NCI-H524 (cell line): ENCODE results near the gene UTP25.
"Not testable (repeated sequence)": the region's sequence is repeated elsewhere in the genome, so short reads cannot be mapped to it uniquely, and the experiment has no call there.

Experiments used
- DNase-seq, 2 experiments: peaks; one replicate each; lab custom pipeline; 2025; lab: John Stamatoyannopoulos, UW

The UTP25 gene, protein sequence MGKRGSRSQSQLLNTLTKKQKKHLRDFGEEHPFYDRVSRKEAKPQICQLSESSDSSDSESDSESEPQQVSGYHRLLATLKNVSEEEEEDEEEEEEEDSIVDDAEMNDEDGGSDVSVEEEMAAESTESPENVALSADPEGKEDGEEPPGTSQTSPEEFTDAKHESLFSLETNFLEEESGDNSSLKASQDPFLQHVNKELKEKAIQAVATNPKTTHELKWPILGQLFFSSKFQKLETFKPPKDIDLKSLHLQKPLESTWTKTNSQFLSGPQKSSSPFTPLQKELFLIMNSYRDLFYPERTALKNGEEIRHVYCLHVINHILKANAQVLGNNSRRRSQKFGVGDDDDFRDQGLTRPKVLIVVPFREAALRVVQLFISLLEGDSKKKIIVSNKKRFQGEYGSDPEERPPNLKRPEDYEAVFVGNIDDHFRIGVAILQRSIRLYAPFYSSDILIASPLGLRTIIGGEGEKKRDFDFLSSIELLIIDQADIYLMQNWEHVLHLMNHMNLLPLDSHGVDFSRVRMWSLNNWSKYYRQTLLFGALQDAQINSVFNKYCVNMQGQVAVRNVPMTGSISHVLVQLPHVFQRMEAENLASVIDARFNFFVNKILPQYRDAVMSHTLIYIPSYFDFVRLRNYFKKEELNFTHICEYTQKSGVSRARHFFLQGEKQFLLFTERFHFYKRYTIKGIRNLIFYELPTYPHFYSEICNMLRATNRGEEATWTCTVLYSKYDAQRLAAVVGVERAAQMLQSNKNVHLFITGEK

GRCh38 chr1:209827384-209828262 lies at the start of gene UTP25:
Gene UTP25, plus strand, starts transcription at chr1:209827972. Its CDS starts 92 bp downstream, at chr1:209828064.
- peak; percentile 92 to 96 for DNase-seq

GRCh38 chr1:209778102-209778501 lies 49.7 kb upstream of the UTP25 start:
- DNase-seq = no peak

DNA sequence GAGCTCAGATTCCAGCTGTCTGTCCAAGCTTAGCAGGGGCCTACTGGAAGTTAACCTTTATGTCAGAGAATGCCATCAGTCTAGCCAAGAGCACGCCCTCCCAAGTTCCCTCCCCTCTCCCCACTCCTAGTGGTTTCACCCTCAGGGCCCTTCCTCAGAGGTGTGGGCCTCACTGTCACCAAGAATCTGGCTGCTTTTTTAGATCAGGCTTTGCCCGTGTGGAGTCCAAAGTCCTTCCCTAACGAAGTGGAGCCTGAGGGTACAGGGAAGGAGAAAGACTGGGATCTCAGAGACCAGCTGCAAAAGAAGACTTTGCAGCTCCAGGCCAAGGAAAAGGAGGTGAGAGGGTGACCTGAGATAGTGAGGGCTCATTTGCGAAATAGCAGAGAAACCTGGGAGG lies 47.5 kb upstream of the UTP25 start:
- no peak for DNase-seq

DNA sequence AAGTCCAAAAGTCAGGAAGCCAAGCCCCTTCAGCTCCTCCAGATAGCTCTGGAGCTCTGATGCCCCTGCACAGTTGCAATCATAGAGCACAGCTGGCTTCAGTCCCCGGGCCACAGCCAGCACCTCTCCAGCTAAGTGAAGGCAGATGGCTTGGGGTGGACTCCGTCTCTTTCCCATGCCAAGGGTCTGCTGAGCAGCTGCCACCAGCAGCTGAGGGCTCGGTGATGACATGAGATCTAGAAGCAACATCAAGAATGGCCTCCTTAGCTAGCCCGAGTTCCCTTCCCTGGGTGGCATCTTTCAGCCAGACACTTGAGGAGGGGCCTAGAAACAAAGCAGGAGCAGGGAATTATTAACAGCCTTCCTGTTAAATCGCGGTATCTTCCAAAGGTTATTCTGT lies 44.4 kb upstream of the UTP25 start:
- DNase-seq = peak; percentile 30 to 76

- DNase-seq = peak; percentile 88 to 97
Observed at GRCh38 chr1:209784265-209785169, 43.3 kb upstream of the UTP25 start, which contains the start of gene C1orf74. Gene C1orf74, minus strand, starts transcription at chr1:209784559. Its CDS starts 925 bp downstream, at chr1:209783634.

DNA sequence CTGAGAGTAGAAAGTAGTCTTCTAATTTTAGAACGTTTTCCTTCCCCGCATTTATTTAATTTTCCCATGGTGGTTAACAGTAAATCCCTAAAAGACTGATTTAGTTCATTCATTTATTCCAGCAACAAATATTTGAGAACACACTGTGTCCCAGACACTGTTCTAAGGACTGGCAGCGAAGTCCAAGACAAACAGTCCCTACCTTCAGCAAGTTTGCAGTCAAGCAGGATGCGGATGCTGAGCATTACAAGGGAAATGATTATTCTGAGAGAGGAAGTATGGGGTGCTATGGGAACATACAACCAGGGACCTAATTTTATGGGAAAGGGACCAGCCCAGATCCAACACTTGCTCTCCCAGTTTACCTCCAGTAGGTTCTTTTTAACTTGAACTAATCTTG lies 42.2 kb upstream of the UTP25 start:
- no peak for DNase-seq

- no peak for DNase-seq
Observed at GRCh38 chr1:209786146-209786545, 41.6 kb upstream of the UTP25 start.

GRCh38 chr1:209787551-209787950 lies 40.2 kb upstream of the UTP25 start:
- DNase-seq = no peak

GRCh38 chr1:209789245-209789644 lies 38.5 kb upstream of the UTP25 start:
- no peak for DNase-seq

DNA sequence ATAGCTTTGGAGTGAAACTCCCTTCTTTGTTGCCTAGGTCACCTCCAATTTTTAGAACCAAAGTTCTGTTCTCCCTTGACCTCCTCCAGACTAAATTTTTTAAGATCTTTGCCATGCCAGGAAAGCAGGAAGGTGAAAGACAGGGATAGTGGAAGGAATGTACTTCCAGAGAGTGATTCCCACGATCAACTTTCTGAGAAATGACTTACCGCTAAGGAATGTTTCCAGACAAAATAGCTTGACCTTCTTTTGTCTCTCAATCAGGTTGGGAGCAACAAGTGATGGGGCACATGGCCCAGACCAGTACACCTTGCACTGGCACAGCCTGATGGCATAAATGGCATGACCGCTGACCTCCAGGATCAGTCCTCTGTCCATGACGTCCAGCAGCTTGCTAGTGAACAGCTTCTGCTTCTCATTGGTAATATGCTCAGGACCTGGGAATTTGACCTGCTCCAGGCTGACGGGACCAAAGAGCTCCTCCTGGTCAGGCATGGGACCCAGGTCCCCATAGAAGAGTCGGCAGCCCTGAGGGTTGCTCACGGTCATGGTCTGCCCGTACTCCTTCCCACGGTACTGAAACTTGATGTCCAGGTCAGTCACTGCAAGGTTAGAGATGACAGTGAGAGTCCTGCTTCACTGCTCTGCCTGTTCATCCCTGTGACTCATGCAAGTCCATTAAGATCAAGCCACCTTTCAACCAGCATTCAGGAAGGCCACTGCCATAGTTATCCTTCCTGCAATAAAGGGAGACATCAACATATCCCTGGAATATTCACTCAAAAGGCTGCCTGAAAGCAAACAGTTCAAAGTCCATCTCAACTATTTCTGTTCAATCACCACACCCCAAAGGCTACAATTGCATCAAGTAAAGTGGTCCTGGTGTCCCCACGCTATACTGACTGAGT lies 37.2 kb upstream of the UTP25 start:
- no peak for DNase-seq

DNA sequence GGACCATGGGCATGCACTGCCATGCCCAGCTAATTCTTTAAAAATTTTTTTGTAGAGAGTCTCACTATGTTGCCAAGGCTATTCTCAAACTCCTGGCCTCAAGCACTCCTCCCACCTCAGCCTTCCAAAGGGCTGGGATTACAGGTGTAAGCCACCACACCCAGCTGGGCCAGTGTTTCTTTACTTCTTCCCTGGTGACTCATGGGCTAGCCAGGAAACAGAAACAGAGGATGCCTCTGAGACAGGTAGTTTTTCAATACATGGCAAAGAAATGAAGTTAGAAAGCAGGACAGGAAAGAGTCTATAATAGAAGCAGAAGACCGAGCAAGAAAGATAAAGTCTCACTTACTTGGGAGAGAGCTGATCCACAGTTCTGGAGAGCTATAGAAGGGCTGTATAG lies 35.9 kb upstream of the UTP25 start:
- DNase-seq = no peak

DNA sequence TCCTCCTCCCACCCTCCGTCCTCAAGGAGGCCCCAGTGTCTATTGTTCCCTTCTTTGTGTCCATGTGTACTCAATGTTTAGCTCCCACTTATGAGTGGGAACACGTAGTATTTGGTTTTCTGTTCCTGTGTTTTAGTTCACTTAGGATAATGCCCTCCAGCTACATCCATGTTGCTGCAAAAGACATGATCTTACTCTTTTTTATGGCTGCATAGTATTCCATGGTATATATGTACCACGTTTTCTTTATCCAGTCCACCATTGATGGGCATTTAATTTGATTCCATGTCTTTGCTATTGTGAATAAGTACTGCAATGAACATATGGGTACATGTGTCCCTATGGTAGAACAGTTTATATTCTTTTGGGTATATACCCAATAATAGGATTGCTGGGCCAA lies 34.1 kb upstream of the UTP25 start:
- DNase-seq = not testable (repeated sequence)

DNA sequence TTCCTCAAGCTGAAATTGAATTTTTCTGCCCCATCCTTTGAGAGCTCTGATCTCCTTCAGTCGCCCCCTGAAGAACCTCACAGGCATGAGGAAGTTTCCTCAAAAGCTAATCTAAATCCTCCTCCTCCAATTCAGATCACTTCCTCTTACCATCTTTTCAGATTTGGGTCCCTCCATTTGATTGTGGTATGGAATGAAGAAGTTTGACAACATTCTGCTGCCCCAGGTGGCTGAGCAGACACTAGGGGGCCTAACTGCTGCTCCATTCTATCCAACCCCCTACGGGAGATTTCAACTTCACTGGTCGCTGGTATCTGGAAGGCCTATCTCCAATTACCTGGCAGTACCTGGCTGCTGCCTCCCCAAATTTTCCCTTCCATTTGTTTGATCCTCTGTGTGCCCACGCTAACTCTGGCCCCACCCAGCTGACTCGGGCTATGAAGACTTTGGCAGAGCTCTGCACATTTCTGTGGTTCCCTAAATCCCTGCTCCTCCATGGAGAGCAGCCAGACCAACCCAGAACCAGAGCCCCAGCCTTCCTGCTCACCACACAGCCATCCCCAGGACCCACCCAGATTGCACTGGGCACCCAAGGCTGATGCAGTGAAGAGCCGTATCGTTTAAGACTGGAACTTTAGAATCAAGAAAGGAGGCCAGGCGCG lies 29.7 kb upstream of the UTP25 start:
- DNase-seq = no peak

DNA sequence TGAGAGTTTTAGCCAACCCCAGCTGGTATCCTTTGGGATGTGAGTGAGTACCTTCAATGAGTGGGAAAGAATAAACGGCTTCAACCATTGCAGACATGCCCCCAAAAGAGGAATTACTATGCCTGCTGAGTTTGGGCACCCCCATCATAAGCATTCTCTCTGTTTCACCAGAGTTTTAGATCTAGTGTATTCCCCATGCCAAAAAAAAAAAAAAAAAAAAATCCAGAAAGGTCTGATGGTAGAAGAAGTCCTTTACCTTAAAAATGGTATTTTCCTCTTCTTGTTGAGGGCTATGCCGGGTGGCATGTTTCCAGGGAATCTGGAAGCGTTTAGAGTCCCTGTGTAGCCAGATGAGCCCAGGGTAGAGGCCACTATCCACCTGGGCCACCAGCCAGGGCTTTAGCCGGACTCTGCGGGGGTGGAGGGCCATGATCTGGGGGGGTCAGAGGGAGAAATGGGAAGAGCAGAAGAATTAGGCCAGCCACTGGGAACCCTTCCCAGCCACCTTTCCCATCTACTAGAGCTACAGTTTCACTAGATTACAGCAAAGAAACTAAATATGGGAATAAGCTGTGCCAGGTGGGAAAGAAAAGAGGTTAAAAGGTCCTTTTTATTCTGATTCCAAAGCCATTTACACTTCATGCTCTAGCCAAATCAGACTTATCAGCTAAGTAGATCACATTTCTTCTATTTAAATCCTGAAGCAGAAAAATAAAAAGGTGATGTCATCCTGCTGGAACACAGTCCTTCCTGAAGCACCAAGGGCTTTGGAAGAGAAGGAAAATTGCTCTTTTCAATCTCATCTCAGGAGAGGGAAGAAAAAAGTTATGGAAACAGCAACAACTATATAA lies 26.6 kb upstream of the UTP25 start:
- no peak for DNase-seq

GRCh38 chr1:209802117-209802779 lies 25.5 kb upstream of the UTP25 start:
- DNase-seq = no peak

DNA sequence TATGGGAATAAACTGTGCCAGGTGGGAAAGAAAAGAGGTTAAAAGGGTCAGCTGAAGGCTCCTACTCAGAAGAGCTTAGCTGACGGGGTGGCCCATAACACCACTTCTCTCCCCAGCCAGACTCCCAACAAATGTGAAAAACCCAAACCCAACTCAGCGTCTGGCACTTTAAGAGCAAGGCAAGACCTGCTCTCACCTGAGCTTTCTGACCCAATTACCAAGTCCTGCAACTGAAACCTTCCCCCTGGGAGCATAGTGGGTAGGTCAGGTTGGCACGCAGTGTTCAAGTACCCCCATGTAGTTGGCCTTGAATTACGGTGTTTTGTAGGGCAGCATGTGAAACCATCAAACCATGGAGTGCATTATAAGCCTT lies 25.0 kb upstream of the UTP25 start:
- DNase-seq = no peak

- no peak for DNase-seq
Observed at GRCh38 chr1:209803568-209803967, 24.2 kb upstream of the UTP25 start.

- no peak for DNase-seq
Observed at GRCh38 chr1:209805341-209805781, 22.4 kb upstream of the UTP25 start.
